NCI-H146 treated with DMSO at 0.1 percent for 48 hours (cell line): ENCODE results near the gene SC5D.

ENCODE experiments used
- DNase-seq: peaks from one replicate; lab custom pipeline; 2025; ENCODE audit not compliant: unreplicated experiment; lab: John Stamatoyannopoulos, UW

Gene SC5D

DNA sequence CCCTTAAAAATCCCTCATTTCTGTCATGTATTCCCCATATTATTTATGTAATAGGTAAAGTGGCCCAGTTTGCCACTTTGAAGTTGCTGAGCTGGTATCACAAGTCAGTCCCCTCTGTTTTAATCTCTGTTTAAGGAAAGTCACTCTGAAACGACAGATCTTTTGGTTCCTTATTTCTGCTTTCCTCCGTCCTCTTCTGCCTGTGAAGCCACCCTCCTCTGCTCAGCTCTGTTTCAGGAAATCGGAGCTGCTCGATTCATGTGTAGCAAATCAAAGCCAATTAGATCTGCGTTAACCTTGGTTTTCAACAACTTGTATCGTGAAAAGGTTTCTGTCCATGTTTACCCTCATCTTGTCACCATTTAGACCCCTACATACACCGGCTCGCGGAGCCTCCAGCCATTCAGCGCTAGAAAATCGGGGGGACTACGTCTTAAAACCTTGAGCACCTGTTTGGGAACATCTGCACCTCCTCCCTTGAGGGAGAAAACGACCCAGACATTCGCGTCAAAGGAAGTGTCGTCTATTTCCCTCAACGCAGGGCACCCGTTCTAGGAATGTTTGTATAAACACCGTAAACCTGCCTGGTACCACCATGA, 576 bp upstream of the SC5D start:
- DNase-seq: peak; percentile 67

DNA sequence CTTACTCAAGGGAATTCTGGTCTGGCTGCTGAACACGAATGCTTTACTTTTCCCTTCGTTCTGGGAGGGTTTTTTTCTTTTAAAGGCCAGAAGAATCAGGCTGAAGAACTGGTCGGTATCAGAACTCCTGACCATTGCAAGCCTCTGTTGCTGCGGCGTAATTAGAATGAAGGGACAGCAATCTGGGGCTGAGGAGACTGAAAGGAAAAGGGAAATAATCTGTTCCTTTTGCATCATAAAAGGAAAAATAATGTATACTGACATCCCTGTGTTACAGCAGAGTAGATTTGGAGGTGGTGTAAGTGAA, 670 bp downstream of the SC5D start:
- DNase-seq: peak; percentile 63

DNA sequence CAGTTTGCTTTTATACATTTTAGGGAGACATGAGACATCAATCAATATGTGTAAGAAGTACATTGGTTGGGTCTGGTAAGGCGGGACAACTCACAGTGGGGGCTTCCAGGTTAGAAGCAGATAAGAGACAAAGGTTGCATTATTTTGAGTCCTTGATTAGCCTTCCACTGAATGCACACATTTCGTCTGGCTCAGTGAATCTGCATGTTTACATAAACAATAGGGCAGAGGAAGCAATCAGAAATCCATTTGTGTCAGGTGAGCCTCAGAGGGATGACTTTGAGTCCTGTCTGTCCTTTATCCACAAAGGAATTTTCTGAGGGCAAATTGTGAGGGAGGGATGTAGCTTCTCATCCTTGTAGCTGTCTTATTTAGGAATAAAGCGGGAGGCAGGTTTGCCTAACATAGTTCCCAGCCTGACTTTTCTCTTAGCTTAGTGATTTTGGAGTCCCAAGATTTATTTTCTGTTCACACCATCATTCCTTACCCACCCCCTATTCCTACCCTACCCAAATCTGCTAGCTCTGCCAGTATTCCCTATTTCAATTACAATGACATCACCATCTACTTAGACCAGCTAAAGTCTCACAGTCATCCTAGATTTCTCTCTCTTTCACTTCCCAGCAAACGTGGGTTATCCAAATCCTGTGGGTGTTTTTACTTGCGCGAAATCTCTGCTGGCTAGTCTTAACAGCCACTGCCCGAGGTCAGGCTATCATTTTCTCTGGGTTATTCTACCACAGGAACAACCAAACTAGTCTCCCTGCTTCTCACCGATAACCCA, 2.9 kb downstream of the SC5D start:
- peak; percentile 46 for DNase-seq

DNA sequence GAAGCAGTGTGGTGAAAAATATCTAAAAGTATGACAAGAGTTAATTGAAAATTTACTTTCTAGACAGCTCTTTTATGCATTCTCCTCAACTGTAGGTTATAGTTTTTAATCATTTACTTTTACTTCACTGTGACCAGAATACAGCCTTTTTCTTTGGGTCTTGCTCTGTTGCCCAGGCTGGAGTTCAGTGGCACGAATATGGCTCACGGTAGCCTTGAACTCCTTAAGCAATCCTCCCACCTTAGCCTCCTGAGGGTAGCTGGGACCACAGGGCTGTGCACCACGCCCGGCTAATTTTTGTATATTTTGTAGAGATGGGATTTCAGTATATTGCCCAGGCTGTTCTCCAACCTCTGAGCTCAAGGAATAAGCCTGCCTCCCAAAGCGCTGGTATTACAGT, 5.3 kb downstream of the SC5D start:
- DNase-seq: no peak

DNA sequence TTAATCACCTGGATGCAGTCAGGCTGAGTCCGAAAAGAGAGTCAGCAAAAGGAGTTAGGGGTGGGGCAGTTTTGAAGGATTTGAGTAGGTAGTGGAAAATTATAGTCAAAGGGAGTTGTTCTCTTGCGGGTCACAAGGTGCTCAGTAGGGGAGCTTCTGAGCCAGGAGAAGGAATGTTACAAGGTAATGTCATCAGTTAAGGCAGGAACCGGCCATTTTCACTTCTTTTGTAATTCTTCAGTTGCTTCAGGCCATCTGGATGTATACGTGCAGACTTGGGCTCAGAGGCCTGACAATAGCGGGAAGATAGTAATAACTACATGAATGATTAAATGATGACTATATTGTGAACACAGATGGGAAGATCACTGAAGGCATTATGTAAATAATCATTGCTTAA, 6.2 kb downstream of the SC5D start:
- DNase-seq: no peak

DNA sequence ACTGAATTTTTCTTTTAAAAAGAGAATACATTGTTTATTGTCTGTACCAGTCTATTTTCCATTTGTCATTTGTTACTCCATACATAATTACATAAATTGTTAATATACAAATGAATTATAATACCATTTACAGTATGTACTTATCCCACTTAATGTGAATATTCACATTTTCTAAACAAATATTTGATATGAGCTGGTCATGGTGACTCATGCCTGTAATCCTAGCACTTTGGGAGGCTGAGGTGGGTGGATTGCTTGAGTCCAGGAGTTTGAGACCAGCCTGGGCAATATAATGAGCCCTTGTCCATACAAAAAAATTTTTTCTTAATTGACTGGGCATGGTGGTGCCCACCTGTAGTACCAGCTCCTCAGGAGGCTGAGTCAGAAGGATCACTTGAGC, 6.8 kb downstream of the SC5D start:
- DNase-seq: no peak

DNA sequence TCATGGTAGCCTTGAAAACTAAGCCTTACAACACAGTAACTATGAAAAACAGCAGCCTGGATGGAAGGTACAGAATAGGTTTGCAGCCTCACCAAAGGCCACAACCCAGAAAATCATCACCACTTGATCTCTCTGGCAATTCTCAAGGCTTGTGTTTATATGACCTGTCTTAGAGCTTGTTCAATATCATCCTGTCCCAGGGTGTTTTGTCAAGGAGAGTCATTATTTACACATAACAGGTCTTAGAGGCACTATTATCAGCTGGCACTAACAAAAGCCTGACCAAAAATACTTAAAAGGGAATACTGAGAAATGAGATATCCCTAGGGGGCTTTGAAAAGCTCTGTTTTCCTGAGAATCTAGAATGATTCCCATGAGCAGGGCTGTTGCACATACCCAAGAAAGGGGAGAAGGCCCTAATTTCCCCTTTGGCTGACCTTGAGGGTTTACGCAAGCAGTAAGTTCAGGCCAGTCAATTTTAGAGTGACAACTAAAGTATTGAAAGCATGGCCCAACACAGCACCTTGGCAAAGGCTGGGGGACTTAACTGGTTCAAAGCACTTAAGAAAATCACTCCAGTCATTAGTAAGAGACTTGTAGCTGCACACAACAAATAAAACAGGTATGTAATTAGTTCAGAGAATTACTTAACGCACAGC, 7.9 kb downstream of the SC5D start:
- no peak for DNase-seq

DNA sequence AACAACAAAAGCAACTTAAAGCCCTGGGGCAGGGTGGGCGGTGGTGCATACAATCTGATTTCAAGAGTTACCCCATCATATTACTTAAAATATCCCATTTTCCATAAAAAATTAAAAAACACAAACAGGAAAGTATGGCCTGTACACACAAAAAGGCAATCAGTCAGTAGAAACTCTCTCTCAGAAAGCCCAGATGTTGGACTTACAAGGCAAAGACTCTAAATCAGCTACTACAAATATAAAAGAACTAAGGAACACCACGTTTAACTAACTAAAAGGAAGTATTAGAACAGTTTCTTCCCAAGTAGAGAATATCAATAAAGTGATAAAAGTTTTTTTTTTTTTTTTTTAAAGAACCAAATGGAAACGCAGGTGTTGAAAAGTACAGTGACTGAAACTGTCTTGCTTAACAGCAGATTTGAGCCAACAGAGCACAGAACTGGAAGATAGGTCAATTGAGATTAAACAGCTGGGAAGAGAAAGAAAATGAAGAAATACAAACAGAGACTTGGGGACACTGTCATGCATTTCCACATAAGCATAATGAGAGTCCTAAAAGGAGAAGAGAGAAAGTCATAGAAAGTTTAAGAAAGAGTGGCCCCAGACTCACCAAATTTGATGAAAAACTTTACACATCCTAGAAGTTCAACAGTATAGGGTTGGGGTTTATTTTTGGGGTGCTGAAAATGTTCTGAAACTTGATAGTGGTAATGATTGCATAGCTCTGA, 8.6 kb downstream of the SC5D start:
- no peak for DNase-seq

DNA sequence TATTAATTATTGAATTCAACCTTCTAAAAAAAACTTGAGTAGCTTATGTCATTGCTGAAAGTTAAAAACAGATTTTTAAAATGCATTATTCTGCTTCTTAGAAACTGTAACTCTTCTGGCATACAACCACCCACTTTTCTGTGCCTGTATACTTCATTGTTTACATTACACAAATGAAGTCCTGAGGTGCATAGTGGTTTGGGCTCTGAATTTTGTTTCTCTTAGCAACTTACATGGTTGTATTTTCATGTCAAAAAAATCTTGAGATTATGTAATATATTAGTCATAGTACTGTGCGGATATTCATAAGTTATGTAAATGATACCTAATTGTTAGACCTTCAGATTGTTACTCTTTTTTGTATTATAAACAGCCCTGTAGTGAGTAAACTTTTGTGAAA, 12.2 kb downstream of the SC5D start:
- no peak for DNase-seq

DNA sequence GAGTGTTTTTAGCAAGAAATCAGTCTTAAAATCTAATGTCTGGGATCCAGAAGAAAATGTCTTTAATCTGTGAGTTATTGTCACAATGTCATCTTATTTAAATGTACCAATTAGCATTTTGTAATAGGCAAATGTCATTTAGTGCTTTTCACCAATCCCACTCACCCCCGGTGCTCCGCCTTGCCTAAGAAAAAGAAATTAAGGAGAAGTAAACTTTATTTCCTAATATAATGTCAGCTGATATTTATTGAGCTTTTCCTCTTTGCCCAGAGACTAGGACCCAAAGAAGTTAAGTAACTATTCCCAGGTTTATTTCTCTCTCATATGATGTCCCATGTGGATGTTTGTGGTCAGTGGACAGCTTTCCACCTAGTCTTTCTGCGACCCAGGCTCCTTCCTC, 16.2 kb downstream of the SC5D start:
- DNase-seq: no peak

DNA sequence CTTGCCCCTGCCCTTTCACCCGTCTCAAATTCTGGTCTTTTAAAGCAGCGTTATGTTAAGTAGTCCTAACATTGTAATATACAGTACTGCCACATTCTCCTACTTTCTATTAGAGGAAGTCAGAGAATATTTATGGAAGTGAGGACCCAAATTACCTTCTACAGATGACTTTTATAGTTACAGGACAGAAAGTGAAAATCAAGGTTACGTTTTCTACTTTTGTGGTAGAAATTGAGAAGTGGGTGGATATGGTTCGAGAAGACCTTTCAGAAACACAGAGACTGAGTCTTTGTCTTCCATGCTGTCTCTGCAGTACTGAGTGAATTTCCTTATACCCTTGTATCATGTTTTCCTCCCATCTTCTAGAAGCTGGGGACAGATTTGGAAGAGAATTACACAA, 17.1 kb downstream of the SC5D start:
- DNase-seq: no peak

DNA sequence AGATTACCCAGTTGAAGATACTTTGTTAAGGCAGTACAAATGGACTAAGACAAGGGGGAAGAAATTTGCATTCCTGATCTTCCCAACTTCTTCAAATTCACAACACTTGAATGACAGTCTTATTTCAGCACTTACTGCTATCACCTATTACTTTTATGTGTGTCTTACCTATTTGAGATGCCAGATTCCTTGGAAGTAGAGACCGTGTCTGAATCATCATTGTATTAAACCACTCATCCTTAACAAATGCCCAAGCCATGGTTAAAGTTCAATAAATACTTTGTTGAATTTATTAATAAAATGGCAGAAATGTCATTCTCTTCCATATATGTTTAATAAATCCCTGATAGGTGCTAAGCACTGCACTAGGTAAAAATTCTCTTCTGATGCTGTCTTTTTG, 18.3 kb downstream of the SC5D start:
- no peak for DNase-seq

DNA sequence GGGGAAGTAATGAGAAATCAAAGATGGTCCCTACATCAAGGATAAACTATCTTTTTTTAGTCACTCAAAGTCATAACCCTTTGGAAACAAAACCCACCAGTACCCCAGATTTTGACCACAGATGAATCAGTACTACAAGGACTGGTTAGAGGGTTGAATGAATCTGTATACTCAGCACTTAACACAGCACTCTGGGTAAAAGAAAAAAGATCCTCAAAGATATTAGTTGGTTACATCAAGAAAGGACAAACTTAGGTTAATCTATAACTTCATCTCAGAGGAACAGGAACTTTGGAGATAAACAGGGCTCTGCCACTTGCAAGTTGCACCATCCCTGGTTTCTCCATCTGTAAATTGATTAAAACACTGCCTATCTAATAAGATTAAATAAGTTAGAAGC, 18.8 kb downstream of the SC5D start:
- no peak for DNase-seq

DNA sequence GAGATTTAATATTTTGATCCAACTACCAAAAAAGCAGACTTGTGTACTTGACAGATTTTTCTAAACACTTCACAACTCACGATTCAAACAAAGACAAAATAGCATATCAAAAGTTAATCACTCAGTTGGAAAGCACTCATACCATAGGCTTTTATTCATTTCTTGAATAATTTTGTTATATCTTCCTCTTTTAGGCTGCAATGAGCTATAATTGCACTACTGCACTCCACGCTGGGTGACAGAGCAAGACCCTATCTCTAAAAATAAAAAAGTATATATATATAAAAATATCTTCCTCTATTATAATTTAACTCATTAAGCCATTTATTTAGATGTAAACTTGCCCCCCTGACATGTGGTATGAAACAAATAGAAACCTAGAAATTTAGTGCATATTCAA, 19.9 kb downstream of the SC5D start:
- no peak for DNase-seq

DNA sequence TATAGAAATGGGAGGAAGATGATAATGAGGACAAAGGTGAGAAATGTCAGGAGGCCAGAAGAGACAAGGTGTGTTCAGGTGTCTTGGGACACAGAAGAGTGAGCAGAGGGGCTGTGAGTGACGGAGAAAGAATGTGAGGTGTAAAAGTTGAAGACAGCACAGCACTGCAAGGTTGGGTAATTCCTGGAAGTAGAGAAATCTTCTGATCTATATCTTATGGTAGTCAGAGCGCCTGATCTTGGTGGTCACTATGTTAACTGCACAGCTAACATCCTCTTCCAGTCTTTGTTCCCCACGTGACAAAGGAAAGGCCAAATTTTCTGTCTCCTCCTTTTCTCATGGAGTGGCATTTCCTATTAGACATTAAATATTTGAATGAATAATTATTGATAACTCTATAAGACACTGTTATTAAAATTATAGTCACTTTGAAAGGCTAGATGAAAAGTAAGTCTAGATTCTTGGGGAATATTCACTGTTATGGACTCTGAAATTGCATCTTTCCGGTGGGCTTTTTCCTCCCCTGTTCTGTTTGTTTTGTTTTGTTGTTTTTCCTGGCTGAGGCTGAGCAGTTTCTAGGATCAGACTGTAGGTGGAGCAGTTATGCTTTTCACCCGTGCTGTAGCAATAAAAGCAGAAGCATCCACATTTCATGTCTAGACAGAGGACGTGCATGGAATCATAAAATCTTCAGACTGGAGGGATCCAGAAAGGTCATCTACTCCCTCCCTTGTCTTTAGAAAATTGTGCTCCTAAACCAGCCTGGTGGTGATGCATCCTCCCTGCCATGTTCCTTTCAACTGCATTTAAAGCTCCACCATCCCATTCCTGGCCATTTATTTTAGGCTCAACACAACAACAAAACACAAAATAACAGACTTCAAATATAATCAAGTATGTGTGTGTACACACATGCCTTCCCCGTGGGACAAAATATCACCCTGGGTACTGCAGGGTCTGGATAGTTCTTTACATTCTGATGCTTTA, 26.6 kb downstream of the SC5D start:
- DNase-seq: peak; percentile 72

DNA sequence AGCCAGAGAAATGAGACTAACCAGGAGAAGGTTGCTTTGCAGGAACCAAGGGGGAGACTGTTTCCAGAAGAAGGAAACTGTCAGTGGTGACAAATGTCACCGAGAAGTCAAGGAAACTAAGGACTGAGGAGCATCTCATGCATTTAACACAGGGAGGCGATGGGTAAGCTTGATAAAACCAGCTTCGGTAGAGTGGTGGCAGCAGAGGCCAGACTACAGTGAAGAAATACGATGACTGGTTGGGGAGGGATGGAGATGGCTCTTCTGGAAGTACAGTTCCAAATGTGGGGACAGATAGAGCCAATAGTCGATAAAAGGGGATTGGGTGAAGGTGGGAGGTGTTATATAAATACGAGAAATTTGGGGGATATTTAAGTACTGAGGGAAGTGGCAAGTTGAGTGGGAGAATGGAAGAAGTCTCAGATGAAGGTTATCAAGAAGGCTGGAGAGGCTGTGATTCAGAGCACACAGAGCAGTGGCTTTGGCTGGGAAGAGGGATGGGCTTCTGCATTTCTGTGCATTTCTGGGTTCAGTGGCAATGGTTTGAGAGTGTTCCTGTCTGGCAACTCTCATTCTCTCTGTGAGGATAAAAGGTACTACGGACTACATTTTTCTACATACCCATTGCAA, 29.2 kb downstream of the SC5D start:
- peak; percentile 67 for DNase-seq

DNA sequence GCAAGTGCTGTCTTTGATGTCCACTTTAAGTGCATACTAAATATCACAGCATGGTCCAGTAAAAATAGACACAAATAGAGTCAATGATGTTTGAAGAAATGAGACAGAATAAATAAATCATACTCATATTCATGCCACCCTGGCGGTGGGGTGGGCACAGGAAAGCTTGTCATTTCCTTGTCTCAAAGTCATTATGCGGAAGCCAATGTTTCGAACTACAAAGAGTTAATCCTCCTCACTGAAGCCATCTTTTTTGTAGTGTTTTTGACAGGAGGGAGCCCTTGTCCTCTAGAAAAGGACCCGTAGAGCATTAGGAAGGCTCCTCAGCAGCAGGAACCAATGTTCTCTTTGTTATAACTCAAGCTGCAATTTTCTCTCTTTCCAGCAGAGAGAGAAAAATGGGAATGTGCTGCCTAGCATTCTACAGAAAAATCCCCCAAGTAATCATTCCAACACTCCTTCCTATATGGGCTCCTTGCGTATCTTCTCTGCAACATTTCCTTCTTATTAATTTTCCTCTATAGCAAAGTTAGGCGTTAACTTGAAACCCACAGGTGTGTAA, 30.6 kb downstream of the SC5D start:
- DNase-seq: no peak

DNA sequence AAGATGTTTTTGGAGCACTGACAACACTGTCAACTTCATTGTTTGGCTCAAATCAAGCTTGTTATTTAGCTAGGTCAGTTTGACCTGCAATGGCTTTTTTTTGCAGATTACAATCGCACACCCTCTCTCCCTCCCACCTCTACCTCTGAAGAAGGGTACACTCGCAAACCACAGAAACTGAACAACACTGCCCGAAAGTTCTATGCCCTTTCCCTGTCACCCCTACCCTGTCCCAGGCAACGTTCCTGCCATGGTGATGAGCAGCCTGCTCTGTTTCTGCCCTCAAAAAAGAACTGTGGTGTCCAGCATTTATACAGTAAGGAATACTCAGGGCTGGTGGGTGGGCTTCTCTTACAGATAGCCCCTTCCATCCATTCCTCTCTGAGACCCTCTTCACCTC, 33.7 kb downstream of the SC5D start:
- no peak for DNase-seq

DNA sequence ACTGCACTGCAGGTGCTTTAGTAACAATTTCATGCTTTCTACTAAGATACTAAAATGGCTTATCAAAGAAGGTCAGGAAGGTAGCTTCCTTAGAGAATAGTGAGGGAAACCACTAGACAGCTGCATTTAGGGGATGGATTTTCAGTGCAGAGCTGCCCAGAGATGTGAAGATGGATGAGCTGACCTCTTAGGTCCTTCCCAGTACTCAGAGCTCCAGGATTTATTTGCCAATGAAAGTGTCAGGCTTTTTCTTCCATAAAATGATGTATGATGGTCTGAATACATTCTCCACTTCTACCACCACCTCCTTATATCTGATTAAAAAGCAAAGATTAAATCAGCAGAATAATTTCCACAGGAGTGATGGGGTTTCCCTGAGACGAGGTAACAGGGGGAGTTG, 35.0 kb downstream of the SC5D start:
- no peak for DNase-seq
